ENCODE results near the gene RAB34.

RAB34 gene

GRCh38 chr17:28733346-28733745, 15.7 kb upstream of the RAB34 start:
- TF ChIP-seq CTCF (conservative IDR thresholded peaks at IDR 0.05; ENCODE audit: control insufficient read depth, insufficient read depth, low read depth, low read length) = no peak
- no peak overlapping the region for H3K4me3 ChIP-seq (ENCODE audit: control insufficient read depth, low read depth, low read length)
- DNase-seq (ENCODE audit: low read depth) = no peak

DNA sequence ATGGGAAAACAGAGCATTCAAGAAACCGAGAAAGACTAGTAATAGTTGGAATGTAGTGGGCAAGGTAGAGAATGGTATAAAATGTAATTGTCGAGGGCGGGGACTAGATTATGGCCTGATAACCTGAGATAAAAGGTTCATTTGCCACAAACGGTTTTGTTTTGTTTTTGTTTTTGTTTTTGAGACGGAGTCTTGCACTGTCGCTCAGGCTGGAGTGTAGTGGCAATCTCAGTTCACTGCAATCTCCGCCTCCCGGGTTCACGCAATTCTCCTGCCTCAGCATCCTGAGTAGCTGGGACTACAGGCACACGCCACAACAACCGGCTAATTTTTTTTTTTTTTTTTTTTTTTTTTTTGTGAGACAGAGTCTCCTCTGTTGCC, 12.3 kb upstream of the RAB34 start:
- no peak overlapping the region for H3K4me3 ChIP-seq (ENCODE audit: control insufficient read depth, low read depth, low read length)
- TF ChIP-seq CTCF (conservative IDR thresholded peaks at IDR 0.05; ENCODE audit: control insufficient read depth, insufficient read depth, low read depth, low read length) = no peak
- no peak for DNase-seq (ENCODE audit: low read depth)

GRCh38 chr17:28728364-28729200, 10.9 kb upstream of the RAB34 start, which contains the start of gene NEK8:
Gene NEK8 (plus strand): TSS chr17:28728788. CDS start chr17:28728814, 26 bp downstream.
- TF ChIP-seq CTCF (conservative IDR thresholded peaks at IDR 0.05; ENCODE audit: control insufficient read depth, insufficient read depth, low read depth, low read length) = no peak
- peak; percentile 89 for DNase-seq (ENCODE audit: low read depth)
- peak within 1 kb of the TSS; percentile 86 for H3K4me3 ChIP-seq (ENCODE audit: control insufficient read depth, low read depth, low read length)

DNA sequence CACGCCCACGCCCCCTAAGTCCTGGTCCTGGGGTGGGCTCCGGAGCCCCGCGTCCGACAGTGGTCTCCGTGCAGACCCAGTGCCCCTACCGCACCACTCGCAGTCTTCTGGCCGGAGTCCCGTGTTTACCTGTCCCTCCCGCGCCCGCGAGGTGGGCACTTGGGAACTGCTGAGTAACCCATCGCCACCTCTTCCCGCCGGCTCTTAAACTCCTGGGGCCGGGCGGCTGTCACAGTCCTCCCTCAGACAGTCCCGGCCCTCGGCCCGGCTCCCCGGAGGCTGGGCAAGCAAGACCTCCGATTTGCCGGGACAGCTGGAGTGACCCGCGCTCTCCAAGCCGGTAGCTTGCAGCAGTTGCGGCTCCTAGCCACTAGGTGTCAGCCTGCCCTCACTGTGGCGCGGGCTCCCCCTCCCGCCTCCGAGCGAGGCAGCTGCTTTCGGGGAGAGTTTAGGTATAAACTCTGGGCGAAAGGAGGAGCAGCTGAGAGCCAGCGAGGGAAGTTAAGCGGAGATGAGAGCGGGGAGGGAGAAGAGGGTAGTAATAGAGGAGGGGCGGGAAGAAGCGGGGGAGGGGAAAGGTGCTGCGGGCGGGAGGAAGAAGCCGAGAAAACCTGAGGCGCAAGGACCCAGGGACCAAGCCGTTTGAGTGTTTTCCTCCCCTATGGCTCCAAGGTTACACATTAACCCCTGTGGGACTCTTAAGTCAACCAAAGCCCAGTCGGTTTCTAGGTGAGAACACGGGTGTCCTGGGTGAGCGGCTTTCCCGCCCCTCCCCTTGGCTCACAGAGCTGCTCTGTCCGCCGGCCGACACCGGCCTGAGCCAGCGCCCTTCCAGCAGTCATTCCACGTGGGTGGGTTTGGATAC, 9.2 kb upstream of the RAB34 start:
- peak overlapping the region; percentile 73 for H3K4me3 ChIP-seq (ENCODE audit: control insufficient read depth, low read depth, low read length)
- TF ChIP-seq CTCF (conservative IDR thresholded peaks at IDR 0.05; ENCODE audit: control insufficient read depth, insufficient read depth, low read depth, low read length) = peak; percentile 93
- peak; percentile 89 for DNase-seq (ENCODE audit: low read depth)

- DNase-seq (ENCODE audit: low read depth) = no peak
- H3K4me3 ChIP-seq (ENCODE audit: control insufficient read depth, low read depth, low read length) = peak within 1 kb of the TSS; percentile 73
- no peak for TF ChIP-seq CTCF (conservative IDR thresholded peaks at IDR 0.05; ENCODE audit: control insufficient read depth, insufficient read depth, low read depth, low read length)
Measured at GRCh38 chr17:28726226-28726626, 8.6 kb upstream of the RAB34 start, which contains the start of gene TLCD1. Gene TLCD1 (minus strand): TSS chr17:28726233. CDS start chr17:28726097, 136 bp downstream.

DNA sequence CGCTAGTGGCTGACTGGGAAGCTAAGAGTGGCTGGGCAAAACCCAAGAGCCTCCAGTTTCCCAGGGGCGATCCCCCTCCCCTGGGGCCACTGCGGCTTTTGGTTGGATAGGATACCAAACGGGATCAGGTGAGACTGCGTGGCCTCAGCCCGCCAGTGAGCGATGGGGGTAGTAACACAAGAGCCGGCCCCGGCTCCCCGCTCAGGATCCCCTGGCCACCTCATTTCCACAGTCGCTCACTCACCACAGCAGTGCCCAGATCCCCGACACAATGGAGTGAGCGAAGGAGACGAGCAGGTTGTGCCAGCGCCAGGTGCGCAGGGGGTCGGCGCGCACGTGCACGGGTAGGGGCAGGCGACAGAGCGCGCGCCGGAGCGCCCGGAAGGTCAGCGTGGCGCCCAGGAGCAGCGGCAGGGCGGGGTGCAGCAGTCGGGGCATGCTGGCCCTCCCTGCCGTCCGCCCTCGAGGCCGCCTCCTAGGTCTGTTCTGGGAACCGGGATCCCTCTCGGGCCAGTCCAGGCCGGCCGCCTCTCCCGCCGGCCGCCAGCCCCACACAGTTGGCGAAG, 8.1 kb upstream of the RAB34 start:
- H3K4me3 ChIP-seq (ENCODE audit: control insufficient read depth, low read depth, low read length) = peak overlapping the region; percentile 73
- peak; percentile 77 for DNase-seq (ENCODE audit: low read depth)
- no peak for TF ChIP-seq CTCF (conservative IDR thresholded peaks at IDR 0.05; ENCODE audit: control insufficient read depth, insufficient read depth, low read depth, low read length)

Data from fibroblast of mammary gland (primary cell).